NCI-H2107 treated with DMSO at 0.1 percent for 48 hours (cell line): ENCODE results near the gene PAPOLA.
"Not testable (repeated sequence)": the region's sequence is repeated elsewhere in the genome, so short reads cannot be mapped to it uniquely, and the experiment has no call there.

ENCODE experiments used
- DNase-seq: peaks from one replicate; lab custom pipeline; 2025; ENCODE audit not compliant: unreplicated experiment; lab: John Stamatoyannopoulos, UW

PAPOLA gene

DNA sequence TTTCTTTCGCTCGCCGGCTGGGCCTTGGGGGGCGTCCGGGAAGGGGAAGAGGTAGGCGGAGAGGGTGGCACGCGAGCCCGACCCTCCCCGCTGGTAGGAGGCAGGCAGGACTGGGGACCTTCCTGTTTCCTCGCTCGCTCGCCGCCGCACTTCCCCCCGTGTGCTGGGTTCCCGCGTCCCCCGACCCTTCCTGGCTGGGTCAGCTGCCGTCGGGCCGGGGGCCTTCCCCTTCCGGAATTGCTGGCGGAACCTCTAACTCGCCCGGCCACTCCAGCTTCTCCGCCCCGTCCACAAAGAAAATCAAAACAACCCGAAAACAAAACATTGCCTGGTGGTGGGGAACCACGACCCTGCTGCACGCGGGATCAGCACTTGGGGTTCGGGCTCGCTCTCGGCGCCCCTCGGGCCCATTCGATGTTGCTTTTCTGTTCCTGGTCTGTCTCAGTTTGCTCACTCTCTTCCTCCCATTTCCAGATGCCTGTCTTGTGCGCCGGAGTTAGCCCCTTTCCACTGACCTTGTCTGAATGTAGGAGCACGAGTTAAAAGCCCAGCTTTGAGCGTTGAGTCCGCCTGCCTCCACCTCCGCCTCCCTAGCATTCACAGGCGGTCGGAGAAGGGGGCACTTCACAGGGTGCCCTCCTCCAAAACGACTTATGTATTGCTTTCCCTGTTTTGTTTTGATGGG is 581 bp downstream of the PAPOLA start:
- no peak for DNase-seq

DNA sequence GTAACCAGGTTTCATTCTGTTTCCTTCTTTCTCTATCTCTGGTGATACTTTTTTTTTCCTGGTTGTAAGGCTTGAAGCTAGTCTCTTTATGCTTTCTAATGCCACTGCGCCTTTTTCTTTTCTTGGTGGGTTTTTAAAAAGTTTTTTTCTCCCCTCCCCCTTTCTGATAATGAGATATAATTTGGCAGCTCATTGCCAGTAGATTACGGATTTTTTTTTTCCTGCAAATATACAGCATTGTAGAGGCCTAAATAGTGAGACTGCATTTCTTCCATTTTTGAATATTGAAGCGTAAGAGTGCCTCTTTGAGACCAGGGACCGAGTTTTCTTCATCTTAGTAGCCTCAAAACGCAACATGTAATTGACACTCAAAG is 1.1 kb downstream of the PAPOLA start:
- DNase-seq: no peak

- DNase-seq: not testable (repeated sequence)
Measured at GRCh38 chr14:96504353-96504752, 2.2 kb downstream of the PAPOLA start.

GRCh38 chr14:96507723-96508122 is 5.5 kb downstream of the PAPOLA start:
- DNase-seq: no peak

GRCh38 chr14:96508900-96509299 is 6.7 kb downstream of the PAPOLA start:
- DNase-seq: no peak

- no peak for DNase-seq
Measured at GRCh38 chr14:96509457-96510090, 7.4 kb downstream of the PAPOLA start.

DNA sequence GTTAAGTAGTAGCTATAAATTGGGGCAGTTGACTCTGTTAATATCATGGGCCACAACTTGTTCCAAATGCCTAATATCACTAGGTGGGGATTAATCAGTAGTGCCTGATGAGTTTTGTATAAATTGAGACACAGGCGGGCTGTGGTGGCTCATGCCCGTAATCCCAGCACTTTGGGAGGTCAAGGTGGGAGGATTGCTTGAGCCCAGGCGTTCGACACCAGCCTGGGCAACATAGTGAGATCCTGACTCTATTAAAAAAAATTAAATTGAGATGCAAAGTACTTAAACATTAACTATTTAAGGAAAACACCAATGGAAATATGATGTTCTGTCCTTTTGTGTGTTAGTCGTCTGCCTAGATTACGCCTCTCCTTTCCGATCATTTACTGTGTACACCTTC is 9.0 kb downstream of the PAPOLA start:
- no peak for DNase-seq

- DNase-seq: no peak
Measured at GRCh38 chr14:96511667-96512066, 9.5 kb downstream of the PAPOLA start.

GRCh38 chr14:96512122-96512521 is 9.9 kb downstream of the PAPOLA start:
- no peak for DNase-seq

DNA sequence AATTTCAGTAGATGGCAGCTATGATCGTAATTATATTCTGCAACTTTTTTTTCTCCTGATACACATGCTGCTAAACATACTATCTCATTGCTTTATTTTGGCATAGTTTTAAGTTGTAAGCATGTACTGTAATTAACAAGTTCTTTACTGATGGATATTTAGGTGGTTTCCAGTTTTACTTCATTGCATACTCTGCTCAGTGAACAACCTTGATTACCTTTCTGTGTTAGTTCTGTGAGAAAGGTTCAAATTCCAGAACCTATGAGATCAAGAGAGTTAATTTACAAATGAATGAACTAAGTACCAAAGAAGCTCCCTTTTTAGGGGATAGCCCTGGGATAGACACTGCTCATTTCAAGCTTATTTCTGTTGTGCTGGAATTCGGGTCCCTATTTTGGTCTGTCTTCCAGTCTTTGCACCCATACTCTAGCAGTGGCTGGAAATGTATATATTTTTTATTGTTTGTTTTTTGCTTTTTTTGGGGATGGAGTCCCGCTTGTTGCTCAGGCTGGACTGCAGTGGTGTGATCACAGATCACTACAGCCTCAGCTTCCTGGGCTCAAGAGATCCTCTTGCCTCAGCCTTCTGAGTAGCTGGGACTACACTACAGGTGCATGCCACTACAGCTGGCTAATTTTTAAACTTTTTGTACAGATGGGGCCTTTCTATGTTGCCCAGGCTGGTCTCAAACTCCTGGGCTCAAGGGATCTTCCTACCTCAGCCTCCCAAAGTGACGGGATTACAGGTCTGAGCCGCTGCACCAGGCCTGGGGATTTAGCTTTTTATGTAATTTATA is 10.6 kb downstream of the PAPOLA start:
- no peak for DNase-seq

DNA sequence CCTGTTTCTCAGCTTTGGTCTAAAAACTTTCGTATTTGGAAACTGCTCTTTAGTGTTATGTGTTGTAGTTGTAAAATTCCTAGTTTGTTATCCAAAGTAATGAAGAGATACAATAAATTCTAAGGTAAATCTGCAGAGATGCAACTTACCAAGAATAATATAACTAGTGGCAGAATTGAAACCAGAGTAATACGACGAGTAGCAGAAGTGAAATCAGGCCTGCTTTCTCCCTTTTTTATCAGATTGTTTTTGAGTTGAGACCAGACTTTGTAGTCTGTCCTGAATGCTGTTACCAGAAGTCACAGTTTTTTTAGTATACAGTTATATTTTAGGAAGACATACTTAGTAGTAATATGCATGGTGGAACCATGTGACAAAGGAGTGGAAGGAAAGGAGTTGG is 12.5 kb downstream of the PAPOLA start:
- DNase-seq: no peak

GRCh38 chr14:96515731-96516130 is 13.5 kb downstream of the PAPOLA start:
- no peak for DNase-seq

- no peak for DNase-seq
Measured at GRCh38 chr14:96516351-96516750, 14.2 kb downstream of the PAPOLA start.

DNA sequence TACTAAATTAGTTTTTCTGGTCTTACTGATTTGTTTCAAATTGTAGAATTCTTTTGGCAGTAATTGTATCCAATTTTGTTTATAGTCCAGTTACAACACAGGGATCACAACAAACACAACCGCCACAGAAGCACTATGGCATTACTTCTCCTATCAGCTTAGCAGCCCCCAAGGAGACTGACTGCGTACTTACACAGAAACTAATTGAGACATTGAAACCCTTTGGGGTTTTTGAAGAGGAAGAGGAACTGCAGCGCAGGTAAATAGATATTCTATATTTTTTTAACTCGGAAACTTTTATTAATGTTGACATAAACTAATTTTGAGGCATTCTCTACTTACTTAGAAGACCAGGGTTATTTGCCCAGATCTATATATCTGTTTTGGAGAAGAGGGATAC is 17.8 kb downstream of the PAPOLA start:
- DNase-seq: no peak

DNA sequence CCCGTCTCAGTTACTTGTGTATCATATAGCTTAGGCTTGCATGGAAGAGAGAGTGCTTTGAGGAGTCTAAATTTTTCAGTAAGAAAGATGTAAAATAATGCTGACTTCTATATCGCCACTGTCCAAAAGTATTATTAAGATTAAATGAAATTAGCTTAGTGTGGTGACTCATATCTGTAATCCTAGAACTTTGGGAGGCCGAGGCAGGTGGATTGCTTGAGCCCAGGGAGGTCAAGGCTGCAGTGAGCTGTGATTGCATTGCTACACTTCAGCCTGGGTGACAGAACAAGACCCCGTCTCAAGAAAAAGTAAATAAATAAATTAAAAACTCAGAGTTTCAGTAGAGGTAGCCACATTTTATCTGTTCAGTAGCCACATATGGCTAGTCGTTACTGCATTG is 23.3 kb downstream of the PAPOLA start:
- DNase-seq: no peak

DNA sequence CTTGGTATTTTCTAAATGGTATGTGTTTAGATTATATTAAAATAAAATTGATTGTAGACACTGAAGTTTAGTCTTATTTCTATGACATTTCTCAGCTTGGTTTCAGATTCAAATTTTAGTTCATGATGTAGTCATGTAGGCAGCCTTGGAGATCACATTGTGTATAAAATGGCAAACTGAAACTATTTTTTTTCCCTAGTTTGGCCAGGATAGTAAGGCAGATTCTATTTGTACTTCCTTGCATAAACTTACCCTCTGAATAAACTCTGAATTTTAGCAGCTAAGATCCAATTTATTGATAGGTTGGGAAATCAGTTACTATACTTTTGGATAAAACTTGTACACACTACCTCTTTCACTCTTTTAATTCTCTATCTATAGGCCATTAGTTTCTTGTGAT is 30.4 kb downstream of the PAPOLA start:
- DNase-seq: no peak

GRCh38 chr14:96536807-96537206 is 34.6 kb downstream of the PAPOLA start:
- DNase-seq: no peak

DNA sequence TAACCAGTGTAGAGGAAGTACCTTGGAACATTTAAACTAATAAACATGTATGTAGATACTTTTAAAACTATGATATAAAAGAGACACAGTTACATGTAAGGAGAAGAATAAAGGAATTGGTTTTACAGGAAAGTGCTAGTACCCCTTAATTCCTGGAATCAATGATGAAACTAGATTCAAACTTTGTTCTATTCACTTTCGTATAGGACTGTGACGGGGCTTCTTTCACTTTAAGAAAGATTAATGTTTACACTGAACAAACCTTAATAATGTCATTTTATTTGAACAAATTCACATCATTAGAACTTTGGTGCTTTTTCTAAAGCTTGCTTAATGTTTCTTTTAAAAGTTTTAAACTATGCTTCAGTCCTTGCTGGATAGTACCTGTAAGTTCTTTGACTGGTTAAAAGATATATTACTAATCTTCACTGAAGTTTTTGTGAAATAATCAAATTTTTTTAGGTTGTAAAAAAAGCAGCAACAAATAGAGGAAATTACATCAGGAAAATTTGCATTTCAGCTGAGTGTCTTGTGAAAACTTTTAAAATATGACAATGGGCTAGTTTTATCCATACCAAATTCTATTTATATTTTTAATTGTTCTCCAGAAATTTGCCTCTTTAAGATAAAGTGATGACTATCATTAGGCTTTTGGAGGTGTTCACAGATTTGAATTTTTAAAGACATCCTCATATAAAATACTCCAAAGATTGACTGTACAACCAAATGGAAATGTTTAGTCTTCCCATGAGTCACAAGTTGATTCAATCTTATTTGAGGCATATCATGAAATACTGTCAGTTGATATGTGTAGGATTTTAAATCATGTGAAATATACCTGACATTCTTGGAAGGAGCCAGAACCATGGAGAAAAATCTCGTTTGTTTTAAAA is 36.2 kb downstream of the PAPOLA start:
- no peak for DNase-seq

GRCh38 chr14:96538990-96539317 is 36.8 kb downstream of the PAPOLA start:
- DNase-seq: no peak

DNA sequence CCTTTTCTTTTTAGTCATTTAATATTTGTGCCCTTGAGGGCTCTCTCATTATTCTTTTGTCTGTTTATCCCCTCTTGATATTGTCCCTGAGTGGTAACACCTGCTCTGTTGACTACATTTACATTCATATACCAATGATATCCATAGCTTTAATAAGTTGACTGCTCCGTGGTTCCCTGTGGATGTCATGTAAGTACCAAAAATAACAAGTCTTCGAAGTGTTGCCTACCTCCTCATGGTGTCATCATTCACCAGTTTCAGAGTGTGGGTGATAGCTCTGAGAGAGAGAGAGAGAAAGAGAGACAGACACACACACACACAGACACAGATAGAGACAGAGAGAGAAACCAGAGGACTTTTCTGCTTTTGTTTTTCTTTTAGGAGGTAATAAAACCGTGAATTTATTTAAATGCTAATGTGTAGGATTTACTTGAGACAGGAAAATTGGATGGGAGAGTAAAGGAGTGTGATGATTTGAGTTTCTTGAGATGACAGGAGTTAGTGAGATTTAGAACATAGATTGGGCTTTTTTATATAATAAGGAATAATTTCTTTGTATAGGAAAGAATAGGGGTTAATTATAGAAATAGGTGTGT is 52.2 kb downstream of the PAPOLA start:
- peak; percentile 68 for DNase-seq

DNA sequence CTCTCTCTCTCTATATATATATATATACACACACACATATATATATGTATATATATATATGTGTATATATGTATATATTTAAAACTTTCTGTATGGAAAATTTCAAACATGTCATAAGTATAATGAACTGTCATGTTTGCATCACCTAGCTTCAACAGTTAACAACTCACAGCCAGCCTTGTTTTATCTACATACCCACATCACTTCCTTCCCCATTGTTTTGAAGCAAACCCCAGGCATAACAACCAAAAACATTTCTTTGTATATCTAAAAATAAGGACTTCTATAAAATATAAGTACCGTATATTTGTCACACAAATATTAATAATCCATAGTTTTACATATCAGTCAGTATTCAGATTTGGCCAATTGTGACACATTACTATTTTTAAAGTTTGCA is 57.4 kb downstream of the PAPOLA start:
- DNase-seq: no peak
